Measurements from ENCODE around the gene UGT1A7. TPM values are rescaled to one million over a fixed set of nuclear protein-coding genes. Genes with fewer than 3 reads are reported as not detected.

Gene UGT1A7
- polyA plus RNA-seq, 1 donor from 2014 or later = not detected

DNA sequence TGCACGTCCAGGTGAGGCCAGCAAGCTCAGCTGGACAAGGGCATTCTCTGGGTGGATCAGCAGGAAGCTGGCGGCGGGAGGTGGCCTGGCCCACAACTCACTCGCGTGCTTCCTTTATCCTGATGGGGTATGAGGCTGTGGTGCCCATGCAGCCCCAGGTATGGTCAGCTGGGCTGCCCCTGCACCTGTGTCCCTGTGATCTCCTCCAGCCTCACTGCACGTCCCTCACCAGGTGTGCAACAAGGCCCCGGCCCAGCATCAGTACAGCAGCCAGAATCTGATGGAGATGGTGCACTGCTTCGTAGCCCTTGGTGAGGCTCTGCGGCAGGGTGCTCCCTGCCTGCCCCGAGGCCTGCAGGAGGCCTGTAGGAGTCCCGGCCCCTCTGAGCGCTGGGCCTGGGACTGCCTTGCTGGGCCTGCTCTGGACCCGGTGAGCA, 114.1 kb downstream of the UGT1A7 start:
- Histone ChIP-seq H3K9me3 (ENCODE audit: low read length) (no peaks in the 10 kb centered on the region), H4K20me1 (ENCODE audit: insufficient read depth) (no peaks in the 10 kb centered on the region), H3K9me2 (ENCODE audit: insufficient read depth, low read length) (no peaks in the 10 kb centered on the region), H3F3A (ENCODE audit: insufficient read depth, low read length, poor library complexity, severe bottlenecking) (no peaks in the 10 kb centered on the region), H2AFZ (ENCODE audit: low read depth, low read length) (no peak overlapping the region), H3K9ac (ENCODE audit: low read length) (no peak overlapping the region), H3K27ac (ENCODE audit: low read length) (no peak overlapping the region), H3K4me3 (ENCODE audit: low read length) (no peak overlapping the region), H3K27me3 (ENCODE audit: insufficient read depth, low read depth, low read length) (no peaks in the 10 kb centered on the region), H3K79me2 (replicated peaks; ENCODE audit: insufficient read depth, low read length) (no peaks in the 10 kb centered on the region), H3K4me2 (ENCODE audit: low read length) (no peak overlapping the region), H3K36me3 (ENCODE audit: insufficient read depth, low read length) (no peaks in the 10 kb centered on the region)
- TF ChIP-seq TAF1 (IDR thresholded peaks at IDR 0.05; ENCODE audit: low read depth) (no peak), SMC3 (conservative IDR thresholded peaks at IDR 0.05; ENCODE audit: poor library complexity) (no peak), EP300 (conservative IDR thresholded peaks at IDR 0.05; ENCODE audit: poor library complexity, severe bottlenecking) (no peak), EZH2 (IDR thresholded peaks at IDR 0.05; ENCODE audit: borderline replicate concordance, insufficient read depth, low read length, poor library complexity, severe bottlenecking) (no peak), MXI1 (conservative IDR thresholded peaks at IDR 0.05; ENCODE audit: poor library complexity, severe bottlenecking) (no peak), RAD21 (conservative IDR thresholded peaks at IDR 0.05) (no peak), POLR2AphosphoS5 (IDR thresholded peaks at IDR 0.05) (no peak)
- TF ChIP-seq, protein P1, sequence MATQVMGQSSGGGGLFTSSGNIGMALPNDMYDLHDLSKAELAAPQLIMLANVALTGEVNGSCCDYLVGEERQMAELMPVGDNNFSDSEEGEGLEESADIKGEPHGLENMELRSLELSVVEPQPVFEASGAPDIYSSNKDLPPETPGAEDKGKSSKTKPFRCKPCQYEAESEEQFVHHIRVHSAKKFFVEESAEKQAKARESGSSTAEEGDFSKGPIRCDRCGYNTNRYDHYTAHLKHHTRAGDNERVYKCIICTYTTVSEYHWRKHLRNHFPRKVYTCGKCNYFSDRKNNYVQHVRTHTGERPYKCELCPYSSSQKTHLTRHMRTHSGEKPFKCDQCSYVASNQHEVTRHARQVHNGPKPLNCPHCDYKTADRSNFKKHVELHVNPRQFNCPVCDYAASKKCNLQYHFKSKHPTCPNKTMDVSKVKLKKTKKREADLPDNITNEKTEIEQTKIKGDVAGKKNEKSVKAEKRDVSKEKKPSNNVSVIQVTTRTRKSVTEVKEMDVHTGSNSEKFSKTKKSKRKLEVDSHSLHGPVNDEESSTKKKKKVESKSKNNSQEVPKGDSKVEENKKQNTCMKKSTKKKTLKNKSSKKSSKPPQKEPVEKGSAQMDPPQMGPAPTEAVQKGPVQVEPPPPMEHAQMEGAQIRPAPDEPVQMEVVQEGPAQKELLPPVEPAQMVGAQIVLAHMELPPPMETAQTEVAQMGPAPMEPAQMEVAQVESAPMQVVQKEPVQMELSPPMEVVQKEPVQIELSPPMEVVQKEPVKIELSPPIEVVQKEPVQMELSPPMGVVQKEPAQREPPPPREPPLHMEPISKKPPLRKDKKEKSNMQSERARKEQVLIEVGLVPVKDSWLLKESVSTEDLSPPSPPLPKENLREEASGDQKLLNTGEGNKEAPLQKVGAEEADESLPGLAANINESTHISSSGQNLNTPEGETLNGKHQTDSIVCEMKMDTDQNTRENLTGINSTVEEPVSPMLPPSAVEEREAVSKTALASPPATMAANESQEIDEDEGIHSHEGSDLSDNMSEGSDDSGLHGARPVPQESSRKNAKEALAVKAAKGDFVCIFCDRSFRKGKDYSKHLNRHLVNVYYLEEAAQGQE (IDR thresholded peaks at IDR 0.05; ENCODE audit: borderline replicate concordance) = no peak
- TF ChIP-seq, protein P2, sequence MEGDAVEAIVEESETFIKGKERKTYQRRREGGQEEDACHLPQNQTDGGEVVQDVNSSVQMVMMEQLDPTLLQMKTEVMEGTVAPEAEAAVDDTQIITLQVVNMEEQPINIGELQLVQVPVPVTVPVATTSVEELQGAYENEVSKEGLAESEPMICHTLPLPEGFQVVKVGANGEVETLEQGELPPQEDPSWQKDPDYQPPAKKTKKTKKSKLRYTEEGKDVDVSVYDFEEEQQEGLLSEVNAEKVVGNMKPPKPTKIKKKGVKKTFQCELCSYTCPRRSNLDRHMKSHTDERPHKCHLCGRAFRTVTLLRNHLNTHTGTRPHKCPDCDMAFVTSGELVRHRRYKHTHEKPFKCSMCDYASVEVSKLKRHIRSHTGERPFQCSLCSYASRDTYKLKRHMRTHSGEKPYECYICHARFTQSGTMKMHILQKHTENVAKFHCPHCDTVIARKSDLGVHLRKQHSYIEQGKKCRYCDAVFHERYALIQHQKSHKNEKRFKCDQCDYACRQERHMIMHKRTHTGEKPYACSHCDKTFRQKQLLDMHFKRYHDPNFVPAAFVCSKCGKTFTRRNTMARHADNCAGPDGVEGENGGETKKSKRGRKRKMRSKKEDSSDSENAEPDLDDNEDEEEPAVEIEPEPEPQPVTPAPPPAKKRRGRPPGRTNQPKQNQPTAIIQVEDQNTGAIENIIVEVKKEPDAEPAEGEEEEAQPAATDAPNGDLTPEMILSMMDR (IDR thresholded peaks at IDR 0.05; ENCODE audit: poor library complexity, severe bottlenecking) = no peak

DNA sequence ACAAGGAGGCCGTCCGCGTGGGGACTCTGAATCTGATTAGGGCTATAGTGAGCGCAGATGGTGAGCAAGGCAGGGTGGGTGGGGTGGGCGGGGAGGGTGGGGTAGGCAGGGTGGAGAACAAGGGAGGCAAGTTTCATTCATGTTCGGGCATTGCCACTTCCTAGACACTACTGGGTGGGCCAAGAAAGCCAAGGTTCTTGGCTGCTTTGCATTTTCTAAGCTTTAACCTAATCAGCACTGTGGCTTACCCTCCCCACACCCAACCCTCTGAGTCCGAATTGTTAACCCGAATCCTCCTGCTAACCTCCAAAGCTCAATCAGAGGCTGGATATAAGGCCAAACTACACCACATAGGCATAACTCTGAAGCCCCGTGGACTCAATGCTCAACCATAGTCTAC, 114.6 kb downstream of the UGT1A7 start:
- no peaks in the 10 kb centered on the region for H3K9me3 ChIP-seq (ENCODE audit: low read length)
- no peak overlapping the region for H3K4me3 ChIP-seq (ENCODE audit: low read length)
- no peak overlapping the region for H3K27ac ChIP-seq (ENCODE audit: low read length)
- TF ChIP-seq EP300 (conservative IDR thresholded peaks at IDR 0.05; ENCODE audit: poor library complexity, severe bottlenecking) (no peak), POLR2AphosphoS5 (IDR thresholded peaks at IDR 0.05) (no peak), RAD21 (conservative IDR thresholded peaks at IDR 0.05) (no peak), TAF1 (IDR thresholded peaks at IDR 0.05; ENCODE audit: low read depth) (no peak), MXI1 (conservative IDR thresholded peaks at IDR 0.05; ENCODE audit: poor library complexity, severe bottlenecking) (no peak), EZH2 (IDR thresholded peaks at IDR 0.05; ENCODE audit: borderline replicate concordance, insufficient read depth, low read length, poor library complexity, severe bottlenecking) (no peak)
- TF ChIP-seq, protein P1 (IDR thresholded peaks at IDR 0.05; ENCODE audit: borderline replicate concordance) = no peak
- TF ChIP-seq, protein P2 (IDR thresholded peaks at IDR 0.05; ENCODE audit: poor library complexity, severe bottlenecking) = no peak
- no peak overlapping the region for H2AFZ ChIP-seq (ENCODE audit: low read depth, low read length)
- no peaks in the 10 kb centered on the region for H3K27me3 ChIP-seq (ENCODE audit: insufficient read depth, low read depth, low read length)
- H3K4me2 ChIP-seq (ENCODE audit: low read length) = no peak overlapping the region
- H3K79me2 ChIP-seq (replicated peaks; ENCODE audit: insufficient read depth, low read length) = no peaks in the 10 kb centered on the region
- no peaks in the 10 kb centered on the region for H3F3A ChIP-seq (ENCODE audit: insufficient read depth, low read length, poor library complexity, severe bottlenecking)
- no peak overlapping the region for H3K9ac ChIP-seq (ENCODE audit: low read length)
- no peaks in the 10 kb centered on the region for H4K20me1 ChIP-seq (ENCODE audit: insufficient read depth)
- H3K36me3 ChIP-seq (ENCODE audit: insufficient read depth, low read length) = no peaks in the 10 kb centered on the region
- H3K9me2 ChIP-seq (ENCODE audit: insufficient read depth, low read length) = no peaks in the 10 kb centered on the region
